Raji (cell line): Measurements from ENCODE around the gene SESN2.

Source experiments
- POLR2A ChIP-seq: IDR thresholded peaks from 2 replicates; pipeline ENCODE4 v1.6.1; 2011; ENCODE audit warnings: low read depth, low read length, control low read depth; ENCODE audit not compliant: insufficient read depth

Gene SESN2

DNA sequence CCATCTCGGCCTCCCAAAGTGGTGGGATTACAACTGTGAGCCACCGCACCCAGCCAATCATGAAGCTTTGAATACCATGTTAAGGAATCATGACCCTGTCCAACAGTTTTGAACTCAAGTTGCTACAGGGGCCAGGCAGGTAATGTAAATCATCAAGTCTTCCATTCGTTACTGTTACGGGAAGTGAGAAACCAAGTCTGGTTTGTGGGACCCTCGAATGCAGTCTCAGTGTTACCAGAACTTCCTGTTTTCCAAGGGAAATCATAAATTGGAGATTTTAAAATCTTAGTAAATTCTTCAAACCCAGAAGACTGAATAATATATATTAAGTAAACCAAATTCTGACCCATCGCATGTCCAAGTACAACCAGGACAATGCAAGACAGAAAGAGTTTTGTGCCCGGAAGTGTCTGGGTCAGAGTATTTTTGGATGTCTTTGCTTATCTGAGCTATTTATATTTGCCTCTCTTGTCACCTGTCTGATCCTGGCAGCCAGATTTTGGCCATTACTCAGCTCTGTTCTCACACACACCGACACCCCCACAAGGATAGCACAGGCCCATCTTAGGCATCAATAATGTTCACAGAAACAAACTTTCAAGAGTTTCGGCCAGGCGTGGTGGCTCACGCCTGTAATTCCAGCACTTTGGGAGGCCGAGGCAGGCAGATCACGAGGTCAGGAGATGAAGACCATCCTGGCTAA, 14.6 kb upstream of the SESN2 start:
- no peak for TF ChIP-seq POLR2A

DNA sequence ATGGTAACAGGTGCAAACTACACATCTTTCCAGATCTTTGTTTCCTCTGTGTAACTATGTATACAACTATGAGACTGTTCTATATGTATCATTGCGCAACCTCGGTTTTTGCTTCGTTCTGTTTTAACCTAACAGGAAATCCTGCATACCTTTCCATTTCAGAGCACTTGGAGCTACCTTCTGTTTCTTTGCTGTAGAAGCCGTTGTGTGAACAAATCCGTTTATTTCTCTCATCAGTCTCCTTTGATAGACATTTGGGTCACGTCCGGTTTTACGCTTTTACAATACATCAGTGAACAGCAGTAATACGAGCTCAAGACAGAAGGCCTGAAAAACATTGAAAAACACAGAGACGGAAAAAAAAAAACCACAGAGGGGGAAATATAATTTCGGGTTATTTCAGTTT, 12.9 kb upstream of the SESN2 start:
- peak; percentile 53 for TF ChIP-seq POLR2A

DNA sequence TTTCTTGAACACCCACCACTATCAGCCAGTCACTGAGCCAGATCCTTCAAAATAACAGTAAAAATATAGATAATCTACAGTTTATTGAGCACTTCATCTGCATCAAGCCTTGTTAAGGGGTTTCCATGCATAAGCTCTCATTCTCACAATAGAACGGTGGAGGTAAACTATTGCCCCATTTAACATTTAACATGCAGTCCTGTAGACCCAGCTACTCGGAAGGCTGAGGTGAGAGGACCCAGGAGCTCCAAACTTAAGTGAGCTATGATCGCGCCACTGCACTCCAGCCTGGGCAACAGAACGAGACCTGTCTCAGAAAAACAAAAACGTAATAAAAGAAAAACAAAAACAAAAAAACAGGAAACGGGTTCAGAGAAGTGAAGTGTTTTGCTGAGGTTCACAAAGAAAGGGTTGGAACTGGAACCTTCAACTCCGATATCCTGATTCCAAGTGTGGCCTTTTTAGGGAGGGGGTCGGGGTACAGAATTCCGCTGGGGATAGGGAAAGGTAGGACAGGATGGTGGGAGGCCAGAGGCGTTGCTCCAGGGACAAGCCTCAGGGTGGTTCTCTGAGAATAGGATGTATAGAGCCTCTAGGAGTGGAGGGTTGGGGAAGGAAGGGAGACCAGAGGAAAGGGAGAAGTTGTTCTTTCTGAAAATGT, 11.6 kb upstream of the SESN2 start:
- no peak for TF ChIP-seq POLR2A

DNA sequence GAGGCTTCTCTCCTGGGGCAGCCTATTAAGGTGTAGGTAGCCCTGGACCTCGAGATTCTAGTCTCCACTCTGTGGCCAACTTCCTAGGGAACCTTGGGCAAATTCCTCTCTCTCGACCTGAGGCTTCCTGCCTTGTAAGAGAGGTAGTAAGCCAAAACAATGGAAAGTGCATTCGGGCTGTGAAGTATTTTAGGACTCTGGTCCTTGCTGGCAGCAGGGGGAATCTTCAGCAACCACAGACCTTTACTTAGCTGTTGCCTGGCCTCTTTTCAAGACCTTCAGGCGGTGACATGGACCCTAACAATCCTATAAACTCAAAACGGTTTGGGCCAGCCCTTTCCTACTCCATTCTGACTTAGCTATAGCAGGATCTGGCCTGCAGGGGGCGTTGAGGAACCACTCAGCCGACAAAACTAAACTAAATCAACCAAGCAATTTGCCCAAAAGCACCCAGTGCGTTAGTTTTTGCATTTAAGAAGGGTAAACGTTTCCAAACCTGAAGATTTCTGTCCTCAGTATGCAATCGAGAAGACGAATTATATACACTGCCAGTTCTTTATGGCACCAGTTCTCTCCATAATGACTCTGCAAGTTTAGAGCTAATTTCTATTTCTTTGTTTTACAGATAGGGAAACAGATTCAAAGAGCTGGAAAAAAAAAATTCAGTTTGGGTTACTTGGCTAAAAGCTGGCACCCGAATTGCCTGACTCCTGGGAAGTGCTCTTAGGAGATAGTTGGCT, 10.9 kb upstream of the SESN2 start:
- 0 out of 2 replicates have a peak, but pooled peaks have one; percentile 22 for TF ChIP-seq POLR2A

DNA sequence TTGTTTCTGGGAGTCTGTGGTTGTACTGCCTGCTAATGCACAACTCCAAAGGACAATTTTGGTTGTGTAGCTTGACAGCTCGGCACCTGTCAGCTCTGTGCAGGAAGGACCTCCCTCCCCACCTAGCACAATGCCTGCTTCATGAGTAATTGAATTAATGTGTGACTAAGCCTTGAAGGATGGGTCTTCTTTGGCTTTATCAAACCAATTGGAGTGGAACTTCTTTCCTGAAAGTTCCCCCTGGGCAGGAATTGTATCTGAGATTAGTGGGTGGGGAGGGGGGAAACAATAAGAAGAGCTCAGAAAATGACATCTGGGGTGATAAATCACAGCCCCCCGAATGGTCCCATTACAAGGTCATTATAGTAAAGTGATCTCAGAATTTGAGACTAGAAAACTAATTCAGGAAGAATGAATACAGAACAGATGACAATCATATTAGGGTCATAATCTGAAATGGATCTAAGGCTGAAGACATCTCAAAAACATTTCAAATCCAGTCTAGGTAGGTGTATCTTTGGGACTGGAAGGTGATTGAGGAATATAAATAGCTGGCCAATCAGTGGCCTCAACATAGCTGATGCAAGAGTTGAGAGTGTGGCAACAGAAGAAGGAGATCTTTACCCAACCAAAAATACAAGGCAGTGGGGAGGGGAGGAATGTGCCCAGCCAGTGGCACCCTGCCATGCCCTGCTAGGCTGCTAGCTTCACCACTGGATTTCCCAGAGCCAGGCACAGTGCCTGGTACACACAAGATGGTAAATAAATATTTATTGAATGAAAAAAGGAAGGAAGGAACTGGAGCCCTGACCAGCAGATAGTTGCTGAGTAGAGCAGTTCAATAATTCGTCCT, 10.1 kb upstream of the SESN2 start:
- peak; percentile 88 for TF ChIP-seq POLR2A

DNA sequence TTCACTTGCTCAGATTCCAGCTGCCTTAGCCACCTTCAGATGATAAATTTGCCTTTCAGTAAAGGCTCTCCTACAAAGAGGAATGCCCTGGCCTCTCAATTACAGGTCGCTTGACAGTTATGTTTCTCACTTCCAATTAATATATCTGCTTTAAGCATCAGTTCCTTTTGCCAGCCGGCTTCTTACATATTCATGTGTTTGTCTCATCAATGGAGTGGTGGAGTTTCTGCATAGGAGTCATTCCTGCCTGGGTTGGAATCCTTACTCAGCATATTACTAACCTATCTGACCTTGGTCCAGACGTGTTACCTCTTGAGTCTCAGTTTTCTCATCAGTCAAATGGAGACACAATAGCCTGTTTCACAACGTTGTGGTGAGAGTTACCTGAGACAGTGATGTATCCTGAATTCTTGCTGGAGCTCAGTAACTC, 9.4 kb upstream of the SESN2 start:
- TF ChIP-seq POLR2A, result no peak

DNA sequence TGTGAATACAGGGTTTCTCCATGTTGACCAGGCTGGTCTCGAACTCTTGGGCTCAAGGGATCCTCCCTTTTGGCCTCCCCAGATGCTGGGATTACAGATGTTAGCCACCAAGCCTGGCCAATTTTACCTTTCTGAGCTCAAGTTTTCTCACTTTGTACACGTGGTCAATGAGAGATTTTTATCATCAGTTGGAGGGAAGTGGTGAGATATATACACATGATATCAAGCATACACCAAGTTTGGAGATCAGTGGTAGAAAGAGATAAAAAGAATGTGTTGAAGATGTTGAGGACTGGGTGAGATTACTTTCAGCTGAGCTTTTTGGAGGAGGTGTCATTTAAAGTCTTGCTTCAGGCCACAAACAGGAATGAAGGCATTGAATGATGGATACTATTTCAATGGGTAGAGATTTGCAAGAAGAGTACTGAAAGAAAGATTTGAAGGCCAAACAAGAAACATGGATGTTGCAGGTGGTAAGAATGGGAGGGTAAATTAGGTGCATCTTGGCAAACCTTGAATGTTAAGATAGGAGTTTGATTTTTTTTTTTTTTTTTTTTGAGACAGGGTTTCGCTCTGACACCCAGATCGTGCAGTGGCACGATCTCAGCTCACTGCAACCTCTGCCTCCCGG, 3.0 kb upstream of the SESN2 start:
- no peak for TF ChIP-seq POLR2A

DNA sequence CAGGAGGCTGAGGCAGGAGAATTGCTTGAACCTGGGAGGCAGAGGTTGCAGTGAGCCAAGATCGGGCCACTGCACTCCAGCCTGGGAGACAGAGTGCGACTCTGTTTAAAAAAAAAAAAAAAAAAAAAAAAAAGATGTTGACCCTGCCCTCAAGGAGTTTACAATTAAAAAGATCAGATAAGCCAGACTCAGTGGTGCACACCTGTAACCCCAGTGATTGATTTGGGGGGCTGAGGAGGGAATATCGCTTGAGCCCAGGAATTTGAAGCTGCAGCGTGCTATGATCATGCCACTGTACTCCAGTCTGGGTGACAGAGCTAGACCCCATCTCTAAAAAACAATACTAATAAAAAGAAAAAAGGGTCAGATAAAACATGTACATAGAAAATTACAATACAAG, 1.6 kb upstream of the SESN2 start:
- no peak for TF ChIP-seq POLR2A

DNA sequence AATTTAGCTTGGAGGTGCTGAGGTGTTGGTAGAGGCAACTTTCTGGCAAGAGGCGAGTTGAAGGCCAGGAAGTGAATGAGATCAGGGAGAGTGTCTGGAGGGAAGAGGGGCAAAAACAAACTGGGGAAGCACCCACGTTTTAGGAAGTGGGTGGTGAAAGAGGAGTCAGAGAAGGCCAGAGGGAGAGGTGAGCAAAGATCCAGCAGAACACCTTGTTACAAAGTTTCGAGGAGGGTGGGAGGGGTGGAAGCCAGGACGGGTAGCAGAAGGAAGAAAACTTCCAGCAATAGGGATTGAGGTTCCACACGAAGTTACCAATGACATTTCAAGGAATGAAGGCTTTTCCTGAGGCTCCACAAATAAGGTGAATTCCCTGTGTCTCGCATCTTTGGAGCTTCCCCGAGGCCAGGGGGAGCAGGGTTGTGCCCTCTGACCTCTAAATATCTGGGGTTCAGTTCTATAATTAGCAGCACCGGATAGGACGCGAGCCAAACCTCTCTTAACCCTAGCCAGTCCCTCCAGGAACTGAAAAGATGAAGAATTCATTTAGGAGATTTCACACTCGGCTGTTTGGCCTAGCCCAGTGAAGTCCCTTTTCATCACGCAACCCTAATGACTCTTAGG, 578 bp upstream of the SESN2 start:
- no peak for TF ChIP-seq POLR2A

DNA sequence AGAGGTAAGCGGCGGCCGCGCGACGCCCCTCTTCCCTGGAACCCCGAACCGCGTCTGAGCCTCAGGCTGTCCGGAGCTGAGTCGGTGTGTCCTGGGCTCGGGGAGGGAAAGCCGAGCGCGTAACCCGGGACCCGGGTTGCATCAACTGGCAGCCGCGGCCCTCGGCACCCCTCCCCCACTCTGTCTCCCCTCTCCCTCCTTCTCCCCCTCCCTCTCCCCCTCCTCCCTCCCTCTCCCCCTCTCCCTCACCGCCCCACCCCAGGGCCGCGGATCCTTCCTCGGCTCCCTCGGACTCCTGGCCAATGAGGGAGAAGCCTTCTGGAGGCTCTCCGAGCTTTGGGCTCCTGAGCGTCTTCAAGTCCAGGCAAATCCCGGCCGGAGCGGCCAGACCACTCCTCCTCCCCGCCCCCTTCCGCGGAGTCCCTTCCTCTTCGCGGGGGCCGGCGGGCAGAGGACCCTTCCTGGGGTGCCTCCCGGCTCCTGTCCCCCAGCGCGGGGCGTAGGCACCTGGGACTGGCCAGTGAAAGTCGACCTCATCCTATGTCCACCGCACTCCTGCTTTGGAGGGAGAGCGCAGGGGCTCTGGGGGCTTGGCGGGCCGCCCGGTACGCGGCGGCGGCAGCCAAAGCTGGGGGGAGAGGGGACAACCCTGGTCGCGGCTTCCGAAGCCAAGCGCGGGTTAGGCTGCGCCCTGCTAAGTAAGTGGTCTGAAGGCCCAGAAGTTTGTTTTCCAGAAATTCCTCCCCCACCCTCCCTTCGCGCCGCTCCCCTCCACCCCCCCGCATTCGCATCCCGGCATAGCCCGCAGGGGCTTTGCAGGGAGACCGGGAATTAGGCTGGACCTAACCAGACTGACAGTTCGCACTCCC, 850 bp downstream of the SESN2 start:
- no peak for TF ChIP-seq POLR2A

DNA sequence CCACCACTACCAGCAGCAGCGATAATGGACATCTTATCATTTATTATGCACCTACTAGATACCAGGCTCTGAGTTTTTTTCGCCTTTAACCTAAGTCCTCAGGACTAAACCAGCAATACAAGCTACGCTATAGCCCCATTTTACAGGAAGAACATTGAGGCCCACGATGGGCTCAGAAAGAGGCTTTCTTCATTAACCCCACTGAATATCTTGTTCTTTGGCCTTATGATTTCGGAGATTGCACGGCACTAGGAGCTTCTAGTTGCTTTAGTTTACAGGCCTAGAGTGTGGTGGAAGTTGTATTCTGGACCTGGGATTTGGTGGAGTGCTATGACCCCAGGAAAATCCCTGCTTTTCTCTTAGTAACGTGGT, 1.5 kb downstream of the SESN2 start:
- no peak for TF ChIP-seq POLR2A

DNA sequence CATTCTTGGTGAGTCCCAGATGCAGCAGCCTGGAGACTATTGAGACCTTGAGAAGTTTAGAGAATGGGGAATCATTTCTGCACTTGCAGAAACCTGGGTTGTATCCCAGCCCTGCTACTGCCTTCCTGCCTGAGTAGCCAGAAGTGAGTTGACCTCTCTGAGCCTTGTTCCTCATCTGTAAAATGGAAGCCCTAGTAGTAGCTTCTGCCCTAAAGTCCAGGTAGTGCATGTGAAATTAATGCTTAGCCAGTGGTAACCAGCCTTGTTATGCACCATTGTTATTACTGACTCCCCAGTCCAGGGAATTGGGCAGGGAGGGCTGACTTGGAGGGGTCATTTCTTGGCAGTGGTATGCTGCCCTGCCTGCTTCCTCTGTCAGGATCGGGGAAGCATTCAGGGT, 5.6 kb downstream of the SESN2 start:
- TF ChIP-seq POLR2A, result no peak

DNA sequence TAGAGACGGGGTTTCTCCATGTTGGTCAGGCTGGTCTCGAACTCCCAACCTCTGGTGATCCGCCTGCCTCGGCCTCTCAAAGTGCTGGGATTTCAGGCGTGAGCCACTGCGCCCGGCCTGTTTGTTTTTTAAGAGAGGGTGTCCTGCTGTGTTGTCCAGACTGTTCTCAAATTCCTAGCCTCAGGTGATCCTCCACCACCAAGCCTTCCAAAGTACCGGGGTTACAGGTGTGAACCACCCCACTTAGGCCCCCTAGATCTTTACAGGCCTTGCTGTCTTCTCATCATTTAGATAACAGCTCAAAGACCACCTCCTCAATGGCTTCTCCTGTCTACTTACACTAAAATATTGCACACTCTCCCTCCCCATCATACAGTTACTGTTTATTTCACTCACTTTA, 6.3 kb downstream of the SESN2 start:
- no peak for TF ChIP-seq POLR2A

DNA sequence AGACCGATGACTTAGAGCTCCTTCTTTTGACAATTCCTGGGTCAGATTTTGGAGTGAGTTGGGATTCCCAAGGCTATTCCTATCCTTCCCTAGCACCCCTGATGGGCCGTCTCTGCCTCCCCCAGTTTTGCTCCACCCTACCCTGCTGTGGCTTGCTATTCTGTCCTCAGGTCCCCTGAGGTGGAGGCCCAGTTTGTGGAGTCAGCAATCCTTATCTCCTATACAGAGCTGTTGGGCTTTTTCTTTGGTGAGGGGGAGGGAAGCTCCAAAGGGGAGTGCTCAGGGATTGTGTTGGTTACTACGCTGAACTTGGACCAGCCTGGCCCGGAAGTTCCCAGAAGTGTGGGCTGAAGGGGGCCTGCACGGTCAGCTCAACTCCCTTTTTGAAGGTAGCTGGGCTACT, 7.6 kb downstream of the SESN2 start:
- TF ChIP-seq POLR2A, result no peak

DNA sequence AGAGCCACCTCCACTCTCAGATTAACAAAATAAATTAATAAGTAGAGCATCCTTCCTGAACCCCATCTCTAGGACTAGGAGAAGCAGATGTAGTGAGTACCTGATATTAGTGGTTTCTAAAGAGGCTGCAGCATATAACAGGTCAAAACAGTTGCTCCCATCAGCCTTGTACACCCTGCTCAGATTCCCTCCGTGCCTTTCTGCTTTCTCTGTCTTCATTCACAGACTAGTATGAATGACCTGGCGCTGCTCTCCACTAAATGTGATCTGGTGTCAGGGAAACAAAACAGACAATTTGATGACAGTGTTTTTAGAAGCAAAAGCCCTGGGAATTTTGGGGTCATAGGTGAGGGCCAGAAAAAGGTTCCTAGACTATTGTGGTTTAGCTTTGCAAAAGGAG, 8.3 kb downstream of the SESN2 start:
- no peak for TF ChIP-seq POLR2A
